Tibial artery (tissue), 4 donors: ENCODE results near the gene DIPK2B.

Experiments used
- DNase-seq, 2 donors: peaks; one replicate each; pipeline ENCODE4 v3.0.0-alpha.2; 2019
- H3K27ac ChIP-seq, 2 donors: fragments of 200-600 bp; sonication (generic) in 1 of 2; 1 replicate in 1 of 2; 2 replicates in 1 of 2; pipeline ENCODE4 v1.5.1; 2018 to 2019; ENCODE audit warnings: mild to moderate bottlenecking in 1 of 2
- H3K27me3 ChIP-seq, 2 donors: fragments of 200-600 bp; sonication (generic) in 1 of 2; one replicate each; pipeline versions ENCODE4 v1.5.1 to v1.6.0; 2016 to 2019
- H3K36me3 ChIP-seq, 3 donors: fragments of 200-600 bp; sonication (generic) in 2 of 3; one replicate each; pipeline ENCODE4 v1.5.1; 2016 to 2019; ENCODE audit warnings: mild to moderate bottlenecking in 2 of 3
- H3K4me1 ChIP-seq, 4 donors: fragments of 200-600 bp; sonication (generic) in 2 of 4; 1 replicate in 3 of 4; 2 replicates in 1 of 4; pipeline ENCODE4 v1.5.1; 2016 to 2019
- H3K4me3 ChIP-seq, 2 donors: fragments of 200-600 bp; sonication (generic) in 1 of 2; 1 replicate in 1 of 2; 2 replicates in 1 of 2; pipeline ENCODE4 v1.5.1; 2018 to 2019; ENCODE audit warnings: mild to moderate bottlenecking in 2 of 2
- H3K9me3 ChIP-seq, 3 donors: fragments of 200-600 bp; sonication (generic) in 1 of 3; one replicate each; pipeline ENCODE4 v1.5.1; 2016 to 2019
- CTCF ChIP-seq, 2 experiments: fragments of 200-600 bp in 1 of 2; fragments of 450-650 bp in 1 of 2; IDR thresholded peaks; one replicate each; pipeline ENCODE4 v1.5.1; 2017 to 2019; ENCODE audit warnings: antibody characterized with exemption in 2 of 2, mild to moderate bottlenecking in 1 of 2, moderate library complexity in 1 of 2
- intact Hi-C: fragments of 100-400 bp; cut with DNase I; formaldehyde crosslinking; loops from one replicate; pipeline ENCODE4 v1.15.0; 2023; ENCODE audit warnings: low total_unique reads

Gene DIPK2B

GRCh38 chrX:45198706-45199105, 2.0 kb downstream of the DIPK2B start:
- Histone ChIP-seq H3K4me1 (no peaks in the 10 kb centered on the region), H3K9me3 (no peaks in the 10 kb centered on the region), H3K36me3 (no peaks in the 10 kb centered on the region), H3K4me3 (no peak overlapping the region), H3K27me3 (no peaks in the 10 kb centered on the region), H3K27ac (no peak overlapping the region)
- TF ChIP-seq CTCF (IDR thresholded peaks at IDR 0.05), result no peak
- intact Hi-C loops, result no loop called here
- DNase-seq, result no peak

- Histone ChIP-seq H3K27me3 (no peaks in the 10 kb centered on the region), H3K4me1 (no peaks in the 10 kb centered on the region), H3K9me3 (no peaks in the 10 kb centered on the region), H3K4me3 (no peak overlapping the region), H3K36me3 (no peaks in the 10 kb centered on the region), H3K27ac (no peak overlapping the region)
- intact Hi-C loops, result no loop called here
- no peak for TF ChIP-seq CTCF (IDR thresholded peaks at IDR 0.05)
- no peak for DNase-seq
Measured at GRCh38 chrX:45198301-45198700, 2.4 kb downstream of the DIPK2B start.

- Histone ChIP-seq H3K27me3 (no peaks in the 10 kb centered on the region), H3K27ac (no peak overlapping the region), H3K36me3 (no peaks in the 10 kb centered on the region), H3K9me3 (no peaks in the 10 kb centered on the region), H3K4me3 (no peak overlapping the region), H3K4me1 (no peaks in the 10 kb centered on the region)
- DNase-seq, result no peak
- intact Hi-C loops, result no loop called here
- TF ChIP-seq CTCF (IDR thresholded peaks at IDR 0.05), result no peak
Measured at GRCh38 chrX:45196701-45197100, 4.0 kb downstream of the DIPK2B start.

- intact Hi-C loops, result no loop called here
- Histone ChIP-seq H3K36me3 (no peaks in the 10 kb centered on the region), H3K9me3 (no peaks in the 10 kb centered on the region), H3K4me1 (peaks cover 0 to 5% (median 0%) of the 10 kb centered on the region in 4 donors), H3K27ac (no peak overlapping the region), H3K27me3 (no peaks in the 10 kb centered on the region), H3K4me3 (no peak overlapping the region)
- no peak for TF ChIP-seq CTCF (IDR thresholded peaks at IDR 0.05)
- no peak for DNase-seq
Measured at GRCh38 chrX:45191820-45192409, 8.8 kb downstream of the DIPK2B start.

- Histone ChIP-seq H3K4me3 (no peak overlapping the region), H3K27ac (no peak overlapping the region), H3K36me3 (no peaks in the 10 kb centered on the region), H3K9me3 (no peaks in the 10 kb centered on the region), H3K27me3 (no peaks in the 10 kb centered on the region), H3K4me1 (peaks cover 0 to 5% (median 0%) of the 10 kb centered on the region in 4 donors)
- no peak for TF ChIP-seq CTCF (IDR thresholded peaks at IDR 0.05)
- DNase-seq, result no peak
- intact Hi-C loops, result no loop called here
Measured at GRCh38 chrX:45191383-45191782, 9.3 kb downstream of the DIPK2B start.

GRCh38 chrX:45187731-45188130, 12.9 kb downstream of the DIPK2B start:
- Histone ChIP-seq H3K4me1 (peaks cover 0 to 5% (median 0%) of the 10 kb centered on the region in 4 donors), H3K36me3 (no peaks in the 10 kb centered on the region), H3K27me3 (no peaks in the 10 kb centered on the region), H3K9me3 (no peaks in the 10 kb centered on the region), H3K4me3 (peak overlapping the region; percentile 47 to 51), H3K27ac (no peak overlapping the region)
- no peak for DNase-seq
- intact Hi-C loops, result loop anchor here (5.0 kb wide), 1 partner anchor 1230 kb away; no protein-coding TSS in a partner anchor
- TF ChIP-seq CTCF (IDR thresholded peaks at IDR 0.05), result no peak
